GM18526 (cell line): ENCODE data around the gene GLA.
A peak's percentile ranks its signal among the peaks of the same experiment; 100 is the strongest.

Source experiments
- POLR2A ChIP-seq: IDR thresholded peaks from 3 replicates; pipeline ENCODE4 v1.6.1; 2011; ENCODE audit not compliant: insufficient read length; ENCODE audit errors: extremely low read depth

The GLA gene

GRCh38 chrX:101409043-101409442, 1.3 kb upstream of the GLA start:
- TF ChIP-seq POLR2A, result no peak

DNA sequence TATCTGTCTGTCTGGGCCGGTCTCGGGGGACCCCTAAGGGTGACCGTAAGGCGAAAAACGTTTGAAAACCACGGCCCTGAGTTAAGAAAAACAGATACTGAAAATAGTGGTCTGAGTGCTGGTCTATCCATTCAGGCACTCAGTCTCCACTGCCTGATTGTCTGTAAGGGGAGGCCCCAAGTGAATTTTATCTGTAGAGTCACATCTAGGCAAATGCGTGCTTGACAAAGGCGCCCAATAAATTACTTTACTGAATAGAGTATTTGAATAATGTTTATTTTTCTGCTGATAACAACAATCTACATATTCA, 762 bp upstream of the GLA start:
- no peak for TF ChIP-seq POLR2A

DNA sequence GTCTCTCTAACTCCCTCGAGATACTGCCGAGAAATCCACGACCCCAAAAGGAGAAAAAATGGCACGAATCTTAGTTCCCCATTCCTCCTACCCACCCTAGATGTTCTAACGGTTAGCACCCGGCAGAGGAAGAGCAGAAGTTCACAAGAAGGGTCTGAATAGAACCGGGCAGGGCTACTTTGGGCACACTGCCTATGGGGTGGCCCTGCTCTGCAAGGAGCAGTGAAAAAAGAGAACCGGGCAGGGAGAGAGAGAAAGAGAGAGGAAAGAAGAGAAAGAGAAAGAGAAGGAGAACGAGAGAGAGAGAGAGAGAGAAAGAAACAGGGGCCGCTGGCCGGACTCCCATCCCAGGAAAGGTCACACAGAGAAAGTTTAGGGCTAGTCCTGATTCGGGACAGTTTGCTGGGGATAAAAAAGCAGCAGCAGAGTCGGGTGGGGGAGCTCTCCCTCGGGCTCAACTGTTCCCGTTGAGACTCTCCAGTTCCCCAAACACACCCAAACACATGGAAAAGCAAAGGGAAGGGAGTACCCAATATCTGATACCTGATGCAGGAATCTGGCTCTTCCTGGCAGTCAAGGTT, 468 bp downstream of the GLA start:
- TF ChIP-seq POLR2A, result no peak

- TF ChIP-seq POLR2A, result no peak
Measured at GRCh38 chrX:101399825-101400224, 7.9 kb downstream of the GLA start.

DNA sequence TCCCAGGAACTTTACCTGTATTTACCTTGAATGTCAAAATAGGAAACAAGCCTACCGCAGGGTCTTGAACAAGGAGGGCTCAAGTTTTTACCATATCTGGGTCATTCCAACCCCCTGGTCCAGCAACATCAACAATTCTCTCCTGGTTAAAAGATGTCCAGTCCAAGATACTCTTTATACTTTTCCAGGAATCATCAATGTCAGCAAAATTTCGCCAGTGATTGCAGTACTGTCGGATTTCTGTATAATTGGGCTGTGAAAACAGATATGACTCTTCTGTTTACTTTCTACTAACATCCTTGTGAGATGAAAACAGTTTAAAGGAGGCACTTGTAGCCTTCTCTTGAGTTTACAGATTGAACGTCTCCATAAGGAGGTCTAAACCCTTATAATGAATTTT, 9.0 kb downstream of the GLA start:
- TF ChIP-seq POLR2A, result no peak

DNA sequence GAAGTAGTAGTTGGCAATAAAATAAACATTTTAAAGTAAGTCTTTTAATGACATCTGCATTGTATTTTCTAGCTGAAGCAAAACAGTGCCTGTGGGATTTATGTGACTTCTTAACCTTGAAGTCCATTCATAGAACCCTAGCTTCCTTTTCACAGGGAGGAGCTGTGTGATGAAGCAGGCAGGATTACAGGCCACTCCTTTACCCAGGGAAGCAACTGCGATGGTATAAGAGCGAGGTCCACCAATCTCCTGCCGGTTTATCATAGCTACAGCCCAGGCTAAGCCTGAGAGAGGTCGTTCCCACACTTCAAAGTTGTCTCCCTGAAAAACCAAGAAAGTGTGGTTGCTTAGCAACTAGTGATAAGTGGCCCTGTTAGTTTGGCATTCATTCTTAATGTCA, 9.9 kb downstream of the GLA start:
- no peak for TF ChIP-seq POLR2A

DNA sequence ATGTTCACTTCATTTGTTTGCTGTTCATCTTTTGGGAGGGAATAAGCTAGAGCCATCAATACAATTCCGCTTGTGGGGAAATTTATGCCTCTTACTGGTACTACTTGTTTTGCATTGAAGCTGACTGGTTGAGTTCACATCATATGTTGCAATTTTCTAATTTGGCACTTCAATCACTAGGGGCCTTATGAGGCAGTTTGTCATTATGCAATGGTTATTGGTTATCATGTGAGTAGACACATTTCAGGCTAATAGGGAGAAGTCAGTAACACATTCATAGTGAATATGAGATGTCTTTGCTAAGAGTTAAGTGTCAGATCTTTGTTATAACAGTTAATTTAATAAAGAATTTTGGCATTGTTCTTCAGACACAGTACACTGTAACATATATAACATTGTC, 11.9 kb downstream of the GLA start:
- TF ChIP-seq POLR2A, result no peak

DNA sequence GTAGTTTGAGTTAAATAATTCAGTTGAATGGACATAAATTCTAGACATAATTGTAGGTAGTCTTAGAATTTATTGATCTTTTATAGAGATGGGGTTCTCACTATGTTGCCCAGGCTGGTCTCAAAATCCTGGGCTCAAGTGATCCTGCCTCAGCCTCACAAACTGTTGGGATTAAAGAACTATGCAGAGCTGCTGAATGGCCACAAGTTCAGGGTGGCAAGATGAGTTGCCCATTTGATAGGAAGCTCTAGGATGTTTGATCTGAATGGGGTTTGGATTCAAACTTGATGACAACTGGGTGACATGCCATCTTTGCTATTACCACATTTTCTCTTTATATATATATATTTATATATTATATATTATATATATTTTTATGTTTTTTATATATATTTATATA, 13.4 kb downstream of the GLA start:
- no peak for TF ChIP-seq POLR2A

DNA sequence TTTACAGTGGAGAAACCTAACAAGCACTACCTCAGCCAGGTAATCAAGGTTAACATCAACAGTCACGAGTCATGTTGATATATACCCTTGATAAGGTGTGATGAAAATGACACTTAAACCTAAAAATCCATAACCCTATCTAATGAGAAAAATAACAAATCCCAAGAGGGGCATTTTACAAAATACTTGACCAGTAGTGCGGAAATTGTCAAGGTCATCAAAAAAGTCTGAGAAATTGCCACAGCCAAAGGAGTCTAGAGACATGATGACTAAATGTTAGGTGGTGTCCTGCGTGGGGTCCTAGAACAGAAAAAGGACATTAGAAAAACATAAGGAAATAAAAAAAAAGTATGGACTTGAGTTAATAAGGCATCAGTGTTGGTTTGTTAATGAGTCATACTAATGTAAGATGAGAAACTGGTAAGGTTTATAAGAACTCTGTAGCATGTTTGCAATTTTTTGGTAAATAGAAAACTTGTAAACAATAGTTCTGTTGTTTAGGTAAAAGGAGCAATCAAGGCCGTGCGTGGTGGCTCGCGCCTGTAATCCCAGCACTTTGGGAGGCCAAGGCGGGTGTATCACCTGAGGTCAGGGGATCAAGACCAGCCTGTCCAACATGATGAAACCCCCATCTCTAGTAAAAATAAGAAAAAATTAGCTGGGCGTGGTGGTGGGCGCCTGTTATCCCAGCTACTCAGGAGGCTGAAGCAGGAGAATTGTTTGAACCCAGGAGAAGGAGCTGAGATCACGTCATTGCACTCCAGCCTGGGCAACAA, 14.0 kb downstream of the GLA start:
- TF ChIP-seq POLR2A, result no peak

- no peak for TF ChIP-seq POLR2A
Measured at GRCh38 chrX:101391831-101392230, 15.9 kb downstream of the GLA start.

- peak; percentile 94 for TF ChIP-seq POLR2A
Measured at GRCh38 chrX:101390664-101391525, 16.8 kb downstream of the GLA start, which contains the start of gene RPL36A. TSS of gene RPL36A (plus strand) at chrX:101391011. CDS start at chrX:101391044, 33 bp downstream.

GRCh38 chrX:101388604-101389003, 19.1 kb downstream of the GLA start:
- TF ChIP-seq POLR2A, result no peak

DNA sequence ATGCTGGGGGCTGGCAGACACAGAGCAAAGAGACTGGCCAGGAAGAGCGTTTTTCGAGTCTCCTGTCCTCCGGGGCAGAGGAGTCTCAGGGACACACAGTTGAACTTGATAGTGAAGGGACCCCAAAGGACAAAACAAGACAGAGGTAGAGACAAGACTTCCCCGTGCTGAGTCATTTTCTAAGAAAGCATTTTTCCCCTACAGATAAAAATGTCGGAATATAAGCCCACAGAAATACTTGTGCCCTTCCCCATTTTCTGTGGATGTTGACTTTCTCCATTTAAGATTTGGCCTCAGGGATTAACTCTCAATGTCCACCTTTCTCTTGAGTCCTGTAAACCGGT, 21.2 kb downstream of the GLA start:
- TF ChIP-seq POLR2A, result no peak

DNA sequence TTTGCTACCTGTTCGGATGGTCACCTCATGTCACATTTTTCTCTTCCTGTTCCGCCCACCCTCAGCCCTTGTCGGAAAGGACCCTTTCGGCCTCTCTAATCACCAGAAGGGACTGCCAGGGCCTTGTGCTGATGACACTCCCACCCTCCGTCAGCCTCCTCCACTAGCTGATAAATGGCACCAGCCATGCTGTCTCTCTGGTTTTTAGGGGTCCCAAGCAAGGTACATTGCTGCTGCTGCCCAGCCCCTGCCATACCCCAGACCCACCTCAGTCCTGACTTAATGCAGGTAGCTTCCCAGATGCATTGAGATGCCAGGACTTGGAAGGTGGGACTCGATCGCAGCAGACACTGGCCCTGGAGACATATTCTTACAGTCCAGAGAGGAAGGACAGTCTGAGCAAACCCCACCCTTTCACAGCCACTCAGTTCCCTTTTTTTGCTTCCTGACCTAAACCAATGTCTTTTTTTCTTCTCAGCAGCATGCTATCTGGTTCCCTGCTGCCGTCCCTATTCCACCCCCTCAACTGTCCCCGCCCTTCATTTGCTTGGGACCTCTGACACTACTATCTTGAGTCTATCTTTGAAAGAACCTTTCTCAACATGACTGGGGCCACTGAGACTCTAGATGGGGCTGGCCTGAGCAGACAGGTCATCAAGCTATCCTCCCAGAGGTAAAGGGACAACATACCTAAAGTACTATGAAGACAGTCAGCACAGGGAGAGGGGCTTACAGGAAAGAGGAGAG, 21.8 kb downstream of the GLA start, which contains the start of gene BTK:
Gene BTK, minus strand, starts transcription at position 397 of the 747 bp plus-strand sequence. CDS start 10,907 bp downstream, outside the sequence.
- TF ChIP-seq POLR2A, result peak; percentile 54

- no peak for TF ChIP-seq POLR2A
Measured at GRCh38 chrX:101385026-101385684, 22.6 kb downstream of the GLA start.
